Fibroblast of peridontal ligament (primary cell): ENCODE data around the gene IL4I1.
A peak's percentile ranks its signal among the peaks of the same experiment; 100 is the strongest.

Experiments used
- DNase-seq: peaks from one replicate; pipeline ENCODE4 v3.0.0-alpha.2; 2010; ENCODE audit errors: extremely low read depth

The IL4I1 gene

GRCh38 chr19:49895566-49896297, 955 bp downstream of the IL4I1 start:
- no peak for DNase-seq

GRCh38 chr19:49894879-49895565, 1.7 kb downstream of the IL4I1 start:
- no peak for DNase-seq

GRCh38 chr19:49894011-49894664, 2.5 kb downstream of the IL4I1 start:
- DNase-seq, result no peak

- no peak for DNase-seq
Observed at GRCh38 chr19:49892716-49893115, 4.0 kb downstream of the IL4I1 start.

GRCh38 chr19:49891393-49891792, 5.3 kb downstream of the IL4I1 start:
- DNase-seq, result no peak

- DNase-seq, result no peak
Observed at GRCh38 chr19:49890349-49891311, 6.1 kb downstream of the IL4I1 start.

- peak; percentile 36 for DNase-seq
Observed at GRCh38 chr19:49889687-49890348, 6.9 kb downstream of the IL4I1 start.

GRCh38 chr19:49889038-49889686, 7.5 kb downstream of the IL4I1 start:
- DNase-seq, result no peak

GRCh38 chr19:49888510-49888824, 8.2 kb downstream of the IL4I1 start:
- no peak for DNase-seq

GRCh38 chr19:49887665-49888509, 8.8 kb downstream of the IL4I1 start:
- no peak for DNase-seq

GRCh38 chr19:49887037-49887664, 9.5 kb downstream of the IL4I1 start:
- no peak for DNase-seq

GRCh38 chr19:49884760-49885159, 11.9 kb downstream of the IL4I1 start:
- no peak for DNase-seq

GRCh38 chr19:49884109-49884508, 12.6 kb downstream of the IL4I1 start:
- no peak for DNase-seq

- DNase-seq, result no peak
Observed at GRCh38 chr19:49883094-49883493, 13.6 kb downstream of the IL4I1 start.

GRCh38 chr19:49882643-49883042, 14.0 kb downstream of the IL4I1 start:
- no peak for DNase-seq

GRCh38 chr19:49881672-49882394, 14.9 kb downstream of the IL4I1 start:
- no peak for DNase-seq

GRCh38 chr19:49881186-49881585, 15.5 kb downstream of the IL4I1 start:
- no peak for DNase-seq

- no peak for DNase-seq
Observed at GRCh38 chr19:49880162-49880869, 16.4 kb downstream of the IL4I1 start.
